Spleen (tissue), 7 donors: ENCODE measurements around the gene PCBP3.

ENCODE experiments used
- POLR2A ChIP-seq, 3 donors: fragments of 450-650 bp; IDR thresholded peaks; one replicate each; pipeline ENCODE4 v1.5.1; 2017; ENCODE audit warnings: antibody characterized with exemption in 3 of 3, mild to moderate bottlenecking in 1 of 3
- TF ChIP-seq, protein P1 (sequence below), 11 experiments: fragments of 200-600 bp in 7 of 11; fragments of 450-650 bp in 4 of 11; sonication (generic) in 4 of 11; IDR thresholded peaks in 8 of 11; conservative IDR thresholded peaks in 3 of 11; 1 replicate in 7 of 11; 2 replicates in 4 of 11; pipeline versions ENCODE4 v1.4.0 to v1.8.0; 2016 to 2021; ENCODE audit warnings: antibody characterized with exemption in 11 of 11, inconsistent platforms in 4 of 11, mild to moderate bottlenecking in 1 of 11
- donor health status: DM: no; HTN: no; CAD: no; lungs with moderate emphysema.
- donor health status: DM: no; HTN: no; CAD: no.
- donor health status: DM: no; HTN: no; CAD: no.

DNA sequence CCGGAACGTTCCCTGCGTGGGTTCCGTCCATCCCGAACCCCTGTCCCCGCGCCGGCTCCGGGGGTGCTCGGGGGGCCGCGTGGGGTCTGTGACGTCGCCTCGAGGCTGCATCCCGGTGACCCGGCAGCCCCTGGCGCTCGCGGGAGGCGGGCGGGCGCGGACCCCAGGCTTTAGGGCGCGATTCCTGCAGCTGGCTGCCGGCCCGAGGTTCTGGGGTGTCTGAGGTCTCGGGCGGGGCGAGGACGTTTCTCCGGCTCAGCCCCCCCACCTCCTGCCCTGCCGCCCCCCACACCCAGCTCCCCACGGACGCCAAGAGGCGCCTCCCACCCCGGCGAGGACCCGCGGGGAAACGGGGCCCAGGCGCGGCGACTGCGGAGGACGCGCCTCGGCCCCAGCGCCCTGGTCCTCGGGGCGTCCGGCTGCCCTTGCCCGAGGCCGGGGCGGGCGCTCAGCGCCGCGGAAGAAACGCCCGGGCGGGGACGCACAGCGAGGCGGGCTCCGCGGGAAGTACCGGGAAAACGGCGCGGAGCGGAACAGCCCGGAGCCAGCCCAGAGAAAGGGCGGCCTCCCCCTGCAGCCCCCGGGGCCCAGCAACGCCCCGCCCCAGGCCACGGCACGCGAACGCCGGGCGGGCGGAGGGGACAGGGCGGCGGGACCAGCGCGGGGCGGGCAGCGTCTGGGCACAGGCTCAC lies 1.3 kb upstream of the PCBP3 start:
- TF ChIP-seq, protein P1, sequence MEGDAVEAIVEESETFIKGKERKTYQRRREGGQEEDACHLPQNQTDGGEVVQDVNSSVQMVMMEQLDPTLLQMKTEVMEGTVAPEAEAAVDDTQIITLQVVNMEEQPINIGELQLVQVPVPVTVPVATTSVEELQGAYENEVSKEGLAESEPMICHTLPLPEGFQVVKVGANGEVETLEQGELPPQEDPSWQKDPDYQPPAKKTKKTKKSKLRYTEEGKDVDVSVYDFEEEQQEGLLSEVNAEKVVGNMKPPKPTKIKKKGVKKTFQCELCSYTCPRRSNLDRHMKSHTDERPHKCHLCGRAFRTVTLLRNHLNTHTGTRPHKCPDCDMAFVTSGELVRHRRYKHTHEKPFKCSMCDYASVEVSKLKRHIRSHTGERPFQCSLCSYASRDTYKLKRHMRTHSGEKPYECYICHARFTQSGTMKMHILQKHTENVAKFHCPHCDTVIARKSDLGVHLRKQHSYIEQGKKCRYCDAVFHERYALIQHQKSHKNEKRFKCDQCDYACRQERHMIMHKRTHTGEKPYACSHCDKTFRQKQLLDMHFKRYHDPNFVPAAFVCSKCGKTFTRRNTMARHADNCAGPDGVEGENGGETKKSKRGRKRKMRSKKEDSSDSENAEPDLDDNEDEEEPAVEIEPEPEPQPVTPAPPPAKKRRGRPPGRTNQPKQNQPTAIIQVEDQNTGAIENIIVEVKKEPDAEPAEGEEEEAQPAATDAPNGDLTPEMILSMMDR (IDR thresholded peaks at IDR 0.05 in 8 of 11, conservative IDR thresholded peaks at IDR 0.05 in 3 of 11) = no peak
- no peak for TF ChIP-seq POLR2A (IDR thresholded peaks at IDR 0.05)
